GM12878 (cell line): ENCODE results near the gene CKS1B. TPM values are rescaled to one million over a fixed set of nuclear protein-coding genes. Genes with fewer than 3 reads are reported as not detected.

ENCODE experiments used
- CBX3 ChIP-seq: fragments of 200-600 bp; sonication (generic); IDR thresholded peaks from 2 replicates; pipeline ENCODE4 v1.6.1; 2016; ENCODE audit warnings: low read depth, borderline replicate concordance
- EZH2 ChIP-seq: IDR thresholded peaks from 2 replicates; pipeline ENCODE4 v1.6.1; 2012; ENCODE audit warnings: low read depth, mild to moderate bottlenecking, control low read depth, inconsistent platforms, low read length, borderline replicate concordance; ENCODE audit not compliant: control insufficient read depth
- NFYA ChIP-seq: IDR thresholded peaks from 2 replicates; pipeline ENCODE4 v1.6.1; 2011; ENCODE audit warnings: low read depth, mild to moderate bottlenecking, low read length, improper control_type of control experiment, borderline replicate concordance
- SMC3 ChIP-seq: IDR thresholded peaks from 2 replicates; pipeline ENCODE4 v1.6.1; 2011; ENCODE audit warnings: low read length, improper control_type of control experiment, borderline replicate concordance
- YY1 ChIP-seq: IDR thresholded peaks from 2 replicates; pipeline ENCODE4 v1.6.1; 2011; ENCODE audit warnings: low read depth, mild to moderate bottlenecking, low read length
- polyA plus RNA-seq, 11 experiments: library from polyadenylated mRNA; depleted of rRNA in 4 of 11; unstranded in 6 of 11; stranded (reverse) in 5 of 11; fragments of >200 nt; fragmentation: Nextera tagmentation in 4 of 11; fragmentation: Illumina TruSeq in 1 of 11; extraction: Ambion mirVana in 4 of 11; extraction: Trizol in 1 of 11; gene quantifications; 1 replicate in 1 of 11; 2 replicates in 10 of 11; pipeline versions ENCODE4 v1.2.1 to v1.2.3, GENCODE V29; 2011 to 2016; ENCODE audit warnings: inconsistent platforms in 2 of 11, missing spikeins in 2 of 11, low read depth in 1 of 11
- total RNA-seq, 4 experiments: library from RNA; depleted of rRNA in 3 of 4; stranded (reverse); fragments of >200 nt in 3 of 4; fragmentation: Illumina TruSeq in 1 of 4; extraction: Trizol in 1 of 4; gene quantifications; 2 replicates each; pipeline versions ENCODE4 v1.2.1 to v1.2.3, GENCODE V29; 2013 to 2021
- TF ChIP-seq, protein P1 (sequence below): fragments of 450-650 bp; IDR thresholded peaks from 2 replicates; pipeline ENCODE4 v1.6.1; 2018; ENCODE audit warnings: borderline replicate concordance, mild to moderate bottlenecking; ENCODE audit not compliant: partially characterized antibody
- TF ChIP-seq, protein P2 (sequence below): IDR thresholded peaks from 2 replicates; pipeline ENCODE4 v1.6.1; 2011; ENCODE audit warnings: low read depth, low read length, improper control_type of control experiment, borderline replicate concordance

CKS1B gene
- total and polyA plus RNA-seq, 10 of the 15 experiments (the other 5 are each of a cell fraction or from before 2014, with no cell fraction given), result 125 to 608 (median 364) TPM

DNA sequence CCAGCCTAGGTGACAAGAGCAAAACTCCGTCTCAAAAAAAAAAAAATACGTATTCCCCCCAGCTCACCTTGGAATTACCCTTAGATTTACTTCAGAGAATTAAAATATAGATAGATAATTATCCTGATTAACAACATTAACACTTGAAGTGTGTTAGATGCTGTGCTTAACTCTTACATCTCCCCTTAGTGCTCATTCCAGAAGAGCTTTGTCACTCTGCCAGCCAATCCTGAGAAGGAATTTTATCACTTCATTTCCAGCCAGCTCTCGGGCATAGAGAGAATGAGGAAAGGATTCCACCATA lies 2.3 kb upstream of the CKS1B start (continued):
- TF ChIP-seq, protein P1, sequence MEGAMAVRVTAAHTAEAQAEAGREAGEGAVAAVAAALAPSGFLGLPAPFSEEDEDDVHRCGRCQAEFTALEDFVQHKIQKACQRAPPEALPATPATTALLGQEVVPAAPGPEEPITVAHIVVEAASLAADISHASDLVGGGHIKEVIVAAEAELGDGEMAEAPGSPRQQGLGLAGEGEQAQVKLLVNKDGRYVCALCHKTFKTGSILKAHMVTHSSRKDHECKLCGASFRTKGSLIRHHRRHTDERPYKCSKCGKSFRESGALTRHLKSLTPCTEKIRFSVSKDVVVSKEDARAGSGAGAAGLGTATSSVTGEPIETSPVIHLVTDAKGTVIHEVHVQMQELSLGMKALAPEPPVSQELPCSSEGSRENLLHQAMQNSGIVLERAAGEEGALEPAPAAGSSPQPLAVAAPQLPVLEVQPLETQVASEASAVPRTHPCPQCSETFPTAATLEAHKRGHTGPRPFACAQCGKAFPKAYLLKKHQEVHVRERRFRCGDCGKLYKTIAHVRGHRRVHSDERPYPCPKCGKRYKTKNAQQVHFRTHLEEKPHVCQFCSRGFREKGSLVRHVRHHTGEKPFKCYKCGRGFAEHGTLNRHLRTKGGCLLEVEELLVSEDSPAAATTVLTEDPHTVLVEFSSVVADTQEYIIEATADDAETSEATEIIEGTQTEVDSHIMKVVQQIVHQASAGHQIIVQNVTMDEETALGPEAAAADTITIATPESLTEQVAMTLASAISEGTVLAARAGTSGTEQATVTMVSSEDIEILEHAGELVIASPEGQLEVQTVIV, result no peak
- TF ChIP-seq CBX3 (no peak), SMC3 (no peak), EZH2 (no peak), NFYA (no peak), YY1 (no peak)
- TF ChIP-seq, protein P2, sequence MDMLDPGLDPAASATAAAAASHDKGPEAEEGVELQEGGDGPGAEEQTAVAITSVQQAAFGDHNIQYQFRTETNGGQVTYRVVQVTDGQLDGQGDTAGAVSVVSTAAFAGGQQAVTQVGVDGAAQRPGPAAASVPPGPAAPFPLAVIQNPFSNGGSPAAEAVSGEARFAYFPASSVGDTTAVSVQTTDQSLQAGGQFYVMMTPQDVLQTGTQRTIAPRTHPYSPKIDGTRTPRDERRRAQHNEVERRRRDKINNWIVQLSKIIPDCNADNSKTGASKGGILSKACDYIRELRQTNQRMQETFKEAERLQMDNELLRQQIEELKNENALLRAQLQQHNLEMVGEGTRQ, result no peak
